PC-9 (cell line): Measurements from ENCODE around the gene HOXC10. TPM values are rescaled to one million over a fixed set of nuclear protein-coding genes. Genes with fewer than 3 reads are reported as not detected.

Source experiments
- BruUV-seq: library from RNA; stranded (reverse); fragments of 400-500 nt; replicated peaks from 2 replicates; lab custom pipeline; 2021; lab: Mats Ljungman, UMichigan
- CTCF ChIA-PET: fragments of 300-600 bp; sonication (Branson Sonifier 250); formaldehyde crosslinking; loops from one replicate; lab custom pipeline; 2022; ENCODE audit warnings: antibody characterized with exemption; lab: Charles Lee
- POLR2A ChIA-PET: fragments of 300-600 bp; sonication (Branson Sonifier 250); formaldehyde crosslinking; loops from one replicate; lab custom pipeline; 2022; ENCODE audit warnings: antibody characterized with exemption; ENCODE audit not compliant: unreplicated experiment; lab: Charles Lee
- DNase-seq, 2 experiments: peaks; one replicate each; pipeline versions ENCODE4 v3.0.0 to v3.0.0-alpha.2; 2015 to 2022; ENCODE audit warnings: mixed read lengths in 1 of 2
- H2AFZ ChIP-seq: fragments of 200-600 bp; sonication (generic); 2 replicates; pipeline ENCODE4 v1.8.1; 2017; ENCODE audit warnings: antibody characterized with exemption
- H3F3A ChIP-seq: fragments of 200-600 bp; sonication (generic); 2 replicates; pipeline ENCODE4 v1.8.1; 2017; ENCODE audit warnings: antibody characterized with exemption, mild to moderate bottlenecking, low read depth; ENCODE audit not compliant: insufficient read depth
- H3K27ac ChIP-seq: fragments of 200-600 bp; sonication (generic); 2 replicates; pipeline ENCODE4 v1.6.1; 2016; ENCODE audit warnings: mixed run types
- H3K27me3 ChIP-seq: fragments of 200-600 bp; sonication (generic); 2 replicates; pipeline ENCODE4 v1.6.1; 2016; ENCODE audit warnings: low read depth, mixed run types; ENCODE audit not compliant: insufficient read depth
- H3K36me3 ChIP-seq: fragments of 200-600 bp; sonication (generic); 2 replicates; pipeline ENCODE4 v1.6.1; 2016; ENCODE audit warnings: low read depth, mixed run types
- H3K4me1 ChIP-seq: fragments of 200-600 bp; sonication (generic); replicated peaks from 2 replicates; pipeline ENCODE4 v1.6.1; 2016; ENCODE audit warnings: mixed run types; ENCODE audit not compliant: insufficient read depth
- H3K4me2 ChIP-seq: fragments of 200-600 bp; sonication (generic); 2 replicates; pipeline ENCODE4 v1.6.1; 2017; ENCODE audit warnings: mixed run types
- H3K4me3 ChIP-seq: fragments of 200-600 bp; sonication (generic); 2 replicates; pipeline ENCODE4 v1.6.1; 2016; ENCODE audit warnings: mixed run types
- H3K79me2 ChIP-seq: fragments of 200-600 bp; sonication (generic); 2 replicates; pipeline ENCODE4 v1.6.1; 2017; ENCODE audit warnings: low read depth, mixed run types
- H3K9me2 ChIP-seq: fragments of 200-600 bp; sonication (generic); 2 replicates; pipeline ENCODE4 v1.8.1; 2017; ENCODE audit warnings: mild to moderate bottlenecking; ENCODE audit not compliant: insufficient read depth
- H3K9me3 ChIP-seq: fragments of 200-600 bp; sonication (generic); 2 replicates; pipeline ENCODE4 v1.8.1; 2016; ENCODE audit warnings: low read depth; ENCODE audit not compliant: insufficient read depth
- H4K20me1 ChIP-seq: fragments of 200-600 bp; sonication (generic); 2 replicates; pipeline ENCODE4 v1.8.1; 2017; ENCODE audit not compliant: insufficient read depth
- EZH2 ChIP-seq: fragments of 200-600 bp; sonication (generic); IDR thresholded peaks from 2 replicates; pipeline ENCODE4 v1.8.0; 2017; ENCODE audit warnings: antibody characterized with exemption, low read depth
- intact Hi-C: fragments of 100-400 bp; cut with micrococcal nuclease; formaldehyde crosslinking; loops from one replicate; pipeline ENCODE4 v1.10.0; 2022; ENCODE audit not compliant: unreplicated experiment
- total RNA-seq: library from RNA; stranded (reverse); gene quantifications from 2 replicates; pipeline ENCODE4 v1.2.3, GENCODE V29; 2021
- TF ChIP-seq, protein P1 (sequence below): fragments of 200-600 bp; sonication (generic); conservative IDR thresholded peaks from 2 replicates; pipeline ENCODE4 v1.6.1; 2017; ENCODE audit warnings: mixed run types, antibody characterized with exemption, mild to moderate bottlenecking, moderate library complexity

Gene HOXC10
- total RNA-seq, 1 experiment from 2014 or later, result 1.1 TPM

DNA sequence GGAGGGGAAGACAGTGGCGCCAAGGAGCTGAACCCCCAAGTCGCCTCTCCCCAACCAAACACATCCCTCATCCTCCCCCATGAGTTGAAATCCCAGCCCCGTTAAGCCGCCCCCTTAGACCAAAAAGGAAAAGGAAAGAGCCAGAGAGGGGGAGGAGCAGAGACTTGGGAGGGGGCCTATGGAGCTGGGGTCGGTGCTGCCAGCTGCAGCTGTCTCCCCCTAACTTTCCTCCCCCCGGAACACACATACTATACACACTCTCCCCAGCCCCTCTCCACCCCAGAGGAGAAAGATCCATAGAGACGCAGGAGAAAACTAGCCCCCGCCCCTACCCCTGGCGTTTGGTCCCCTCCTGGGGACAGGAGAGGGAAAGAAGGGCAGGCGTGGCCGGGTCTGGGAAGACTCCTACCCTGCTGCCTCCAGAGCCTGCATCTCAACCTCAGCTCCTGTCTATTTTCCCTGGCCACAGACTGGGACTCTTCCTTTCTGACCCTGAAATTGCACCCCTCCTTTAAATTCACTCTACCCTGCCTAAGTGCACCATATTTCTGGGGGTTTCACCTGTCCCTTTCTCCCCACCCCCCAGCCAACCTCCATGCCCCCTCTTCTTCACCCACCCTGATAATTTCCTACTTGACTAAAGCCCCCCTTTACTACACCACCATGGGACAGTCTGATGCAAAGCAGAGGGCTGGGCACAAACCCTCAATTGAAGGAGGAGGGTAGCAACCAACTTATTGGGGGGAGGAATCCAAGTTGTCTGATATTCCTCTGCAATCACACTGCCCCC, 13.4 kb downstream of the HOXC10 start:
- Histone ChIP-seq H3K4me3 (no peak overlapping the region), H3K4me2 (no peak overlapping the region)
- no TSS peak for BruUV-seq

DNA sequence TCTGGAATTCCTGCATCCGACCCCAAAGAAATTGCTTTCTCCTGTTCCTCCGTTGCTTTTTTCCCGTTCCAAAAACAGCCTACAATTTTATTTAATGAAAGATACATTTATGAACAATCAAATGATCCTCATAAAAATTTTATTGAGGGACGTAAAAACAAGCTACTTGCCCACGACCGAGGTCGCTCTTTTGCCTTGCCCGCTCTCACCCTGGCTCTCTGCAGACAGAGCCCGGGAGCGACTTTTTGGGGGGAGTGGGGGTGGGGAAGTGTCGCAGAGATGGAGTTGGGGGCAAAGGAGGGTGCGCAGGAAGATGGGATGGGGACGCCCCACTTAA, 13.9 kb downstream of the HOXC10 start:
- ChIA-PET CTCF (no interaction called here), POLR2A (no interaction called here)
- no peak overlapping the region for H2AFZ ChIP-seq
- no peaks in the 10 kb centered on the region for H3K9me2 ChIP-seq
- no peak for TF ChIP-seq EZH2
- TF ChIP-seq, protein P1, sequence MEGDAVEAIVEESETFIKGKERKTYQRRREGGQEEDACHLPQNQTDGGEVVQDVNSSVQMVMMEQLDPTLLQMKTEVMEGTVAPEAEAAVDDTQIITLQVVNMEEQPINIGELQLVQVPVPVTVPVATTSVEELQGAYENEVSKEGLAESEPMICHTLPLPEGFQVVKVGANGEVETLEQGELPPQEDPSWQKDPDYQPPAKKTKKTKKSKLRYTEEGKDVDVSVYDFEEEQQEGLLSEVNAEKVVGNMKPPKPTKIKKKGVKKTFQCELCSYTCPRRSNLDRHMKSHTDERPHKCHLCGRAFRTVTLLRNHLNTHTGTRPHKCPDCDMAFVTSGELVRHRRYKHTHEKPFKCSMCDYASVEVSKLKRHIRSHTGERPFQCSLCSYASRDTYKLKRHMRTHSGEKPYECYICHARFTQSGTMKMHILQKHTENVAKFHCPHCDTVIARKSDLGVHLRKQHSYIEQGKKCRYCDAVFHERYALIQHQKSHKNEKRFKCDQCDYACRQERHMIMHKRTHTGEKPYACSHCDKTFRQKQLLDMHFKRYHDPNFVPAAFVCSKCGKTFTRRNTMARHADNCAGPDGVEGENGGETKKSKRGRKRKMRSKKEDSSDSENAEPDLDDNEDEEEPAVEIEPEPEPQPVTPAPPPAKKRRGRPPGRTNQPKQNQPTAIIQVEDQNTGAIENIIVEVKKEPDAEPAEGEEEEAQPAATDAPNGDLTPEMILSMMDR, result no peak
- peaks cover 8% of the 10 kb centered on the region; the same call in 1 of the 2 replicates for H3K79me2 ChIP-seq
- H3K27me3 ChIP-seq, result no peaks in the 10 kb centered on the region
- no TSS peak for BruUV-seq
- DNase-seq, result no peak
- H3K9me3 ChIP-seq, result no peaks in the 10 kb centered on the region
- H3K4me3 ChIP-seq, result no peak overlapping the region
- H3K27ac ChIP-seq, result no peak overlapping the region
- H3K4me2 ChIP-seq, result no peak overlapping the region
- intact Hi-C loops, result no loop called here
- no peaks in the 10 kb centered on the region for H4K20me1 ChIP-seq
- H3K36me3 ChIP-seq, result no peaks in the 10 kb centered on the region
- peaks cover 14% of the 10 kb centered on the region; the same call in 1 of the 2 replicates for H3F3A ChIP-seq
- H3K4me1 ChIP-seq, result peaks cover 10% of the 10 kb centered on the region; the same call in 1 of the 2 replicates

More for the DNA sequence above, 13.4 kb downstream of the HOXC10 start:
- no peaks in the 10 kb centered on the region for H3K27me3 ChIP-seq
- H2AFZ ChIP-seq, result no peak overlapping the region
- TF ChIP-seq, protein P1, result no peak
- no peak for TF ChIP-seq EZH2
- peaks cover 15% of the 10 kb centered on the region; the same call in 1 of the 2 replicates for H3K4me1 ChIP-seq
- H3K79me2 ChIP-seq, result peaks cover 12% of the 10 kb centered on the region; the same call in 1 of the 2 replicates
- no peak for DNase-seq
- POLR2A ChIA-PET, result interaction anchor here (0.7 kb wide), 2 partner anchors 19 to 677 kb away, joined by 3 to 4 read pairs; no protein-coding TSS in a partner anchor
- CTCF ChIA-PET, result interaction anchor here (0.6 kb wide), 1 partner anchor 13 kb away, joined by 7 read pairs; the partner anchor contains the start of gene HOXC10
- H3K27ac ChIP-seq, result no peak overlapping the region
- intact Hi-C loops, result no loop called here
- no peaks in the 10 kb centered on the region for H3K36me3 ChIP-seq
- no peaks in the 10 kb centered on the region for H4K20me1 ChIP-seq
- H3K9me2 ChIP-seq, result no peaks in the 10 kb centered on the region
- H3K9me3 ChIP-seq, result no peaks in the 10 kb centered on the region
- H3F3A ChIP-seq, result peaks cover 14% of the 10 kb centered on the region; the same call in 1 of the 2 replicates

DNA sequence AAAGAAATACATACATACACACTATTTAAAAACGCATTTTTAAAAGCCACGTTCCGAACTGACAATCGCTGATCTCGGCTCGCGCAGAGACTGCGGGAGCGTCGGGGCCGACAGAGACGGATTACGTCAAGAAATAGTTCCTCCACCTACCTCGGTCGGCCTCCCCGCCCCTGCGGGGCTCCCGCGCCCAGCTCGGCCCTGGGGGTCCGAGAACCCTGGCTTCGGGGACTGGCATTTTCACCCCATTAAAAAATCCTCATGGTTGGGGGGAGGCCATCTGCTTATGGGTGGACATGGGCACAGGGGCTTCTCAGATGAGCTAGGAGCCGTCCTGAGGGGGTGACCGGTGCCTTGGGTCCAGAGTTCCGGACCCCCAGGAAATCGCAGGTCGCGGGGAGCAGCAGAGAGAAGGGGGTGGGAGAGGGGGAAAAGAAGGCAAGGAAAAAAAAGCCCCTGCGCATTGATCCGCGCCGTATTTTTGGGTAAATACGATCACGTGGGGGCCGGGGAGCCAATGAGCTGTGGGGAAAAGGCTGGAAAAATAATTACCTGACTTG, 14.7 kb downstream of the HOXC10 start:
- intact Hi-C loops, result no loop called here
- Histone ChIP-seq H3K9me3 (no peaks in the 10 kb centered on the region), H3K27ac (no peak overlapping the region), H3K36me3 (no peaks in the 10 kb centered on the region), H2AFZ (no peak overlapping the region), H3K4me3 (no peak overlapping the region), H3K9me2 (no peaks in the 10 kb centered on the region), H3K4me1 (0 out of 2 replicates have a peak, but pooled peaks cover 4% of the 10 kb centered on the region), H3F3A (peaks cover 9% of the 10 kb centered on the region; the same call in 1 of the 2 replicates), H3K4me2 (no peak overlapping the region), H3K27me3 (no peaks in the 10 kb centered on the region), H3K79me2 (peaks cover 8% of the 10 kb centered on the region; the same call in 1 of the 2 replicates), H4K20me1 (no peaks in the 10 kb centered on the region)
- POLR2A ChIA-PET, result no interaction called here
- CTCF ChIA-PET, result interaction anchor here (0.6 kb wide), 1 partner anchor 39 kb away, joined by 3 read pairs; no protein-coding TSS in a partner anchor
- no peak for DNase-seq
- no TSS peak for BruUV-seq
- TF ChIP-seq EZH2, result no peak
- TF ChIP-seq, protein P1, result no peak
